ENCODE measurements around the gene ZDHHC3. TPM values are rescaled to one million over a fixed set of nuclear protein-coding genes. Genes with fewer than 3 reads are reported as not detected.

The ZDHHC3 gene
- total RNA-seq, 1 donor from 2014 or later, result 41.2 TPM

- H3K27ac Mint-ChIP-seq, result peak overlapping the region; percentile 87
- no peaks in the 10 kb centered on the region for H3K9me3 Mint-ChIP-seq
- H3K4me3 Mint-ChIP-seq, result no peak overlapping the region
- Histone ChIP-seq H3K36me3 (peaks cover 5% of the 10 kb centered on the region), H3K27me3 (no peaks in the 10 kb centered on the region), H3K79me2 (ENCODE audit: low read depth) (peaks cover 26% of the 10 kb centered on the region), H3K9ac (no peak overlapping the region), H3K4me1 (peaks cover 6% of the 10 kb centered on the region), H3K4me3 (no peak overlapping the region), H3K4me2 (no peak overlapping the region), H3K9me3 (ENCODE audit: low read depth) (no peaks in the 10 kb centered on the region), H3F3A (ENCODE audit: low read depth) (no peaks in the 10 kb centered on the region), H4K20me1 (ENCODE audit: low read depth) (peaks cover 13% of the 10 kb centered on the region), H3K27ac (no peak overlapping the region), H2AFZ (replicated peaks) (no peak overlapping the region)
- no peaks in the 10 kb centered on the region for H3K27me3 Mint-ChIP-seq (ENCODE audit: insufficient read depth, low read depth)
- peaks cover 17% of the 10 kb centered on the region for H3K4me1 Mint-ChIP-seq
- no peak for DNase-seq (ENCODE audit: low spot score)
- TF ChIP-seq EZH2phosphoT487 (IDR thresholded peaks at IDR 0.05) (no peak), CTCF (IDR thresholded peaks at IDR 0.05) (no peak), EZH2 (IDR thresholded peaks at IDR 0.05) (no peak)
- H3K36me3 Mint-ChIP-seq, result peaks cover 15% of the 10 kb centered on the region
Measured at GRCh38 chr3:44995142-44995770, 19.3 kb upstream of the ZDHHC3 start.

DNA sequence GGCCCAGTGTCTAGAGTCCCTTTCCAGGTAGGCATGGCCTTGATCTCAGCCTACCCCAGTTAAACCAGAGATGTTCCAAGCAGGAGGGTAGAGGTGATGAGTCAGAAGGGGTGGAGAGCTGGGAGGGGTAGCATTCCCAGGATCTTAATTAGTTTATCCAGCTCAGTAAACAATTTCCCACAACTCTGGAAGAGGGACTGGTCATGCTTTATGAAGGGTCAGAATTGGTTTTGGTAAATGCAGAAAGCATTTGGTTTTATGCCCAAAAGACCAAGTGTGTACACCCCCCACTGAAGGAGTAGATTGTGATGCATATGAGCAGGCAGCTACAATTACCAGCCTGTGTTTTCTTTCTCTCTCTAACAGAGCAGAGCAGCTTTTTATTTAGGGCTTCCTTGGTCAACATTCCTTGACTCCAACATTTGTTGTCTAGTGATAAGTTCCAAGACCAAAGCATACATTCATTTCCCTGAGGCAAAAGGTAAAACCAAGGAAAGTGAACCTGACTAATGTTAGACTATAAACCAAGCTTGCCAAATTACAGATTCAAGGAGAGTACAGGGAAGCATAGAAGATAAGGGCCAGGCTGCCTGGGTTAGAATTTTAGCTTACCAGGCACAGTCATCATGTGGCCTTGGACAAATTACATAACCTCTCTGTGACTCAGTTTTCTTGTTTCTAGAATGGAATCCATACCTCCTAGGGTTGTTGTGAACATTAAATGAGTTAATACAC, 17.7 kb upstream of the ZDHHC3 start:
- Histone ChIP-seq H3K4me1 (peaks cover 6% of the 10 kb centered on the region), H3K79me2 (ENCODE audit: low read depth) (peaks cover 40% of the 10 kb centered on the region), H3K36me3 (no peaks in the 10 kb centered on the region), H3K4me3 (no peak overlapping the region), H3K27ac (no peak overlapping the region), H3K9me3 (ENCODE audit: low read depth) (no peaks in the 10 kb centered on the region), H3F3A (ENCODE audit: low read depth) (no peaks in the 10 kb centered on the region), H2AFZ (replicated peaks) (no peak overlapping the region), H4K20me1 (ENCODE audit: low read depth) (peaks cover 18% of the 10 kb centered on the region), H3K9ac (no peak overlapping the region), H3K4me2 (no peak overlapping the region), H3K27me3 (no peaks in the 10 kb centered on the region)
- Mint-ChIP-seq H3K36me3 (peaks cover 19% of the 10 kb centered on the region), H3K4me3 (no peak overlapping the region), H3K27me3 (ENCODE audit: insufficient read depth, low read depth) (no peaks in the 10 kb centered on the region), H3K9me3 (no peaks in the 10 kb centered on the region), H3K4me1 (peaks cover 17% of the 10 kb centered on the region), H3K27ac (no peak overlapping the region)
- no peak for DNase-seq (ENCODE audit: low spot score)
- TF ChIP-seq EZH2 (IDR thresholded peaks at IDR 0.05) (no peak), CTCF (IDR thresholded peaks at IDR 0.05) (no peak), EZH2phosphoT487 (IDR thresholded peaks at IDR 0.05) (no peak)

DNA sequence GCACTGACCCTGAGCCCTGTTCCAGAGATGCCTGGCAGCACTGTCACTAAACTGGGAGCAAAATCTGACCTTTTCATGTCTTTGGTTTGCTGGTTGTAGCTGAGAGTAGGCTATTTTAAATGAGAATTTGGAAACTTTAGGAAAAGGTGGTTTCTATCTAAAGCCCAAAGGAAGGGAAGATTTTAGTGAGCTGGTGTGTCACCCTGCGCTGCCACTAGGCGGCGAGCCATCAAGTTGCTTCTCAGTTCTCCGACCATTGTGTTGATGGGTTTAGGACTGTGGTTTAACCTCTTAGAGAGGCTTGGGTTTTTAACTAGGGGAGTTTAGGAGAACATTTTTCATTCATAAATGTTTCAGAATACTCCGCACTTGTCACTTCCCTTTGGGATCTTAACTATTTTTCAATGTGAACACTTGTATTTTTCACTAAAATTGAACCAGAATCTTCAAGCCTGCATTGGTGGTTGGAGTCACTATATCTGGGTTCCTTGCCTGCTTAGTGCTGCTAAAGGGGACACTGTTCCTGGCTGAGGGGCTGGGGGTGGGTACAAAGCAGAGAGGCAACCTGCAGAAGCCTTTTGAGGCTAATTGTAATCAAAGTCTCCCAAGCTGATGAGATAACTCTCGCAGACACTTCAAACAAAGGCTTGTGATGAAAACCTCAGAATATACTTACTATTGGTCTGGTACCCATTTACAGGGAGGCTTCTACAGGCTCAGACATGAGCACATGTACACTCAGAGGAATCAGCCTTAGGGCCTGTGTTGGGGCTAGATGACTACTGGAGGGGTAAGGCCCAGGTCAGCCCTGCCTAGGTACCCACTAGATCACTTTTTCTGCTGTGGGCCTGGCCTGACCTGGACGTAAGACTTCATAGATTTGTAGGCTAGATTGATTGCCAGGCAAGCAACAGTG, 16.8 kb upstream of the ZDHHC3 start:
- Histone ChIP-seq H3F3A (ENCODE audit: low read depth) (no peaks in the 10 kb centered on the region), H3K9ac (no peak overlapping the region), H2AFZ (replicated peaks) (no peak overlapping the region), H3K9me3 (ENCODE audit: low read depth) (no peaks in the 10 kb centered on the region), H4K20me1 (ENCODE audit: low read depth) (peaks cover 27% of the 10 kb centered on the region), H3K4me2 (no peak overlapping the region), H3K4me1 (peaks cover 6% of the 10 kb centered on the region), H3K36me3 (no peaks in the 10 kb centered on the region), H3K4me3 (no peak overlapping the region), H3K27ac (no peak overlapping the region), H3K79me2 (ENCODE audit: low read depth) (peaks cover 48% of the 10 kb centered on the region), H3K27me3 (no peaks in the 10 kb centered on the region)
- peaks cover 19% of the 10 kb centered on the region for H3K36me3 Mint-ChIP-seq
- no peaks in the 10 kb centered on the region for H3K9me3 Mint-ChIP-seq
- peaks cover 17% of the 10 kb centered on the region for H3K4me1 Mint-ChIP-seq
- peak; percentile 64 for DNase-seq (ENCODE audit: low spot score)
- H3K27me3 Mint-ChIP-seq (ENCODE audit: insufficient read depth, low read depth), result no peaks in the 10 kb centered on the region
- peak; percentile 86 for TF ChIP-seq CTCF (IDR thresholded peaks at IDR 0.05)
- no peak for TF ChIP-seq EZH2 (IDR thresholded peaks at IDR 0.05)
- H3K4me3 Mint-ChIP-seq, result no peak overlapping the region
- no peak overlapping the region for H3K27ac Mint-ChIP-seq

Data from neural progenitor cell (in vitro differentiated cells).